DMS 273 (cell line): ENCODE data around the gene POC1A.
"Not testable (repeated sequence)": the region's sequence is repeated elsewhere in the genome, so short reads cannot be mapped to it uniquely, and the experiment has no call there.

Experiments
- DNase-seq: peaks from one replicate; lab custom pipeline; 2025; ENCODE audit not compliant: unreplicated experiment; lab: John Stamatoyannopoulos, UW

POC1A gene

DNA sequence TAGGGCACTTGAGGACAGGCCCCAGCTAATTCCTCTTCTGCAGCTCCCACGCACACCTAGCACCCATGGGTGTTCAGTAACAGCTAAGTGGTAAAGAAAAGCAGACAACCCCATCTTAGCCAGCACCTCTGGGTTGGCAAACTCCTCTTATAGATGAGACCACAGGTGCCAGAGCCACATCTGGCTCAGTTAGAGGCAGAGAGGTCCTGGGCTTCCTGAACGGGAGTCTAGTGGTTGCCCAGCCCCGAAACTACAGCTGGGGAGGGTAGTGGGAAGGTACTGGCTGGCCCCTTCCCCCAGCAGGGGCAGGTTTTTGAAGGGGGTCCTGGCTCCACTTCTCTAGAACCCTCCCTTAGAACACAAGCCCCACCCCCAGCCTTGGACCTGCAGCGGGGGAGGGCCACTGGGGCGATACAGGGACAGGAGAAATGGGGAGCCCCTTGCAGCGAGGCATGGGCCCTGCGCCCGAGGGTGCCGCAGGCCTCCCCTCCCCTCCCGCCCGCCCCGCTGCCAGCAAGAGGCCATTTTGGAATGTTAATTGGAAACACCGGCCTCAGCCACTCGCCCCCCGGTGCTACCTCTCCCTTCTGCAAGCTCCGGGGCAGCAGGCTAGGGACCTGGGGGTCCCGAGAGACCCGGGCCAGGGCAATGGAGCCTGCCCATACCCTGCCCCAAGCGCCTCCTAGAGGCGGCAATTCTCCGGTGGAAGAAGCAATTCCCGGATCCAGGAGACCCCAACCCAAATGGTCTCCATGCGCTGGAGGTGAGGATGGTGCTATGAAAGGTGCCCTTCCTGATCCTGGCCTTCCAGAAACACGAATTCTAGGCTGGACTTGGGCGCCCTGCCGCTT lies 99.3 kb downstream of the POC1A start:
- no peak for DNase-seq

DNA sequence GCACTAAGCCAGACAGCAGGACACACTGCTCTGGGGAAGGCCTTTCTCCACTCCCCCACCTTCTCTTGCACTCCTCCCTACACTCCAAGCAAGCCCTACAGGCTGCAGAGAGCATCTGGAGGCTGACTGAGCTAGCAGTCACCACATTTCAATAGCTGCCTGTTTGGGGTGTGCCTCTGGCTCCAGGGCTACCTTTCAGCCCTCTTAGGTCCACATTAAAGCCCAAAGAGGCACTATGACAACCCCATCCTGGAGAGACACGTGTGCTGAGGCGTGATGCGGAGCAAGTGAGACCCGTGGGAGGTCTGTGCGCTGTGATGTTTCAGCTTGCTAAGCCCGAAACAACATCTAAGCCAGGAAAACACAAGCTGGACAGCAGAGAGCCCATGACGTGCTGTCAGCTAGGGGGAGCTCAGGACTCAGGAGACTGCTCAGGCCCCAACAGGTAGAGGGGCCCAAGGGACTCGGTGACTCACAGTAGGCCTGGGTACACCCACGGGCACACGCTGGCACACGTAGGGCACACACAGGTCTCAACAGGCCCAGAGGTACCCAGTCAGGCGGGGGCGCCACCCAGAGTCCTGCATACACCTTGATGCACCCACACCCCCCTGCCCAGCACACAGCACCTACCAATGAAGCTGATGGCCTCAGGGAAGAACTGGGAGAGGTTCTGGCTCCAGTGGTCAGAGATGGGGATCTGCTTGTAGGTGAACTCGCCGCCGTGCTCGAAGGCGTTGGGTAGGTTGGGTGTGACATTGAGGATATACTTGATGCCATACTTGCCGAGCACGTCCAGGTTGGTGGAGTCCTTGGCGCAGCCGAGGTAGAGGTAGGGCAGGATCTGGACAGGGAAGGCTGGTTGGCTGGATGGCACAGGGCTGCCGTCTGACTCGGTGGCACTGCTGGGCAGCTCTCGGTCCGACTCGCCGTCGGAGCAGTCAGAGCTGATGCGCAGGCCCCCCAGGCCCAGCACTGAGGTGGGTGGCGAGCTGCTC lies 100.6 kb downstream of the POC1A start:
- no peak for DNase-seq

DNA sequence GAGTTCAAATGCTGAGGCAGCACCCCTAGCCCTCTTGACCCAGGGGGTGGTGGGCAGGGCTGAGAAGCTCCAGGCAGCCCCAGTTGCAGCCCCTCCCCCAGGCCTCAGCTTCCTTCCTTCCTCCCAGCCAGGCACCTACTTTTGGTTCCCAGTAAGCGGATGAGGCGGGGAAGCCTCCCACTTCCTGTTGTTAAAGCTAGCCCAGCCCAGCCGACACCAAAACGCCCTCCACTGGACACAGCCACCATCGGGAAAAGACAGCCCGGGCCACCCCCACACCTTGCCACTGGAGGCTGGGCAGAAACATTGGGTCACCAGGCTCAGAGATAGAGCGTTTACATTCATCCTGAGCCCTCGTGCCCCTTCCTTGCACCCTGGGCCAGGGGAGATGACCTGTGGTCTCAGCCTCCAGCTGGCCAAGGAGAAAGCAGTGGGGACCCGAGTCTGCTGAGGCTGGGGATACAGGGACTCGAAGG lies 101.4 kb downstream of the POC1A start:
- DNase-seq = no peak

DNA sequence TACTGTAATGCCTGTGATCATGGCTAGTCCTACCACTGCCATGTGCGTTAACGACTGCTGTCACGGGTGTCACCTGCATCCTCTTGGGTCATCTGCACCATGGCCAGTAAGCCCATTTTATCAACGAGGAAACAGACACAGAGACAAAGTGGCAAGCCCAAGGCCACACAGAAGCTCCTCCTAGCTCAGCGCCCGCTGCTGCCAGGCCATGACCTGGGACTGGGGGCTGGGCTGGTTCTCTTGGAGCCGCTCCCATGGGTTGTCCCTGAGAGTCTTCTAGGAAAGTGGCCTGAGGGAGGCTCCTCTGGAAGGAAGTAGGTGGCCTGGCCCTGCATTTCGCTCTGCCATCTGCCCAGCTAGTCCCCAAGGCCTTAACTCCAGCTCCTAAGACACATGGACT lies 102.8 kb downstream of the POC1A start:
- DNase-seq = no peak

DNA sequence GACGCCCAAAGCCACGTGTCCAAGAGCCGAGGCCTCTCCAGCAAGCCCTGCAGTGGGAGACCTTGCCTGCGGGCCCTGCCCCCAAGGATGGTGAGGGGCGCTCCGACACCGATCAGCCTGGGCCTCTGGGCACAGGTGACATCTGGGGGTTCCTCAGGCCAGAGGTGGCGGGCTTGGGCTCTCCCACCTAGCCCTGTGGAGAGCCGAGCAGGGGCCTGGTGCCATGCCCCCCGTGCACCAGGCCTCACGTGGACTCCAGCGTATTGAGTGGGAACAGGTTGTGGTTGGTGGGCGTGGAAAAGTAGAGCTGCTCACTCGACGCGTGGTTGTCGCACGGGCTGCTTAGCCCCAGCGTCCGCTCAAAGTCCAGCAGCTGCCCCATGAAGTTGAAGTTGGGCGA lies 103.7 kb downstream of the POC1A start:
- no peak for DNase-seq

DNA sequence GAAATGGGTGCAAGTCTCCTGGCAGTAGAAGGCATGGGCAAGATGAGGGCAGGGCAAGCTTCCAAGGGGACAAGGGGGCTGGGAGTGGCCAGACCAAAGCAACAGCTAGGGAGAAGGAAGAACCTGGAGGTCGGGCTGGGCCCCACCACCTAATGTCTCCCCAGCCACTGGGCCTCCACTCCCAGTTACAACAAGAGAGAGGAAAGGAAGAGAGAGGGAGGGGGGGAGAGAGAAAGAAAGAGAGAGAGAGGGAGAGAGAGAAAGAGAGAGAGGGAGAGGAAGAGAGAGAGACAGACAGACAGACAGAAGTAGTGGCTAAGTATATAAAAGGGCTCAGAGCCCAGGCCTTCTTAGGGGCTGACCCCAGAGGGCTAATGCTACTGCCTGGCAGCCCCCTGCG lies 104.7 kb downstream of the POC1A start:
- DNase-seq = no peak

DNA sequence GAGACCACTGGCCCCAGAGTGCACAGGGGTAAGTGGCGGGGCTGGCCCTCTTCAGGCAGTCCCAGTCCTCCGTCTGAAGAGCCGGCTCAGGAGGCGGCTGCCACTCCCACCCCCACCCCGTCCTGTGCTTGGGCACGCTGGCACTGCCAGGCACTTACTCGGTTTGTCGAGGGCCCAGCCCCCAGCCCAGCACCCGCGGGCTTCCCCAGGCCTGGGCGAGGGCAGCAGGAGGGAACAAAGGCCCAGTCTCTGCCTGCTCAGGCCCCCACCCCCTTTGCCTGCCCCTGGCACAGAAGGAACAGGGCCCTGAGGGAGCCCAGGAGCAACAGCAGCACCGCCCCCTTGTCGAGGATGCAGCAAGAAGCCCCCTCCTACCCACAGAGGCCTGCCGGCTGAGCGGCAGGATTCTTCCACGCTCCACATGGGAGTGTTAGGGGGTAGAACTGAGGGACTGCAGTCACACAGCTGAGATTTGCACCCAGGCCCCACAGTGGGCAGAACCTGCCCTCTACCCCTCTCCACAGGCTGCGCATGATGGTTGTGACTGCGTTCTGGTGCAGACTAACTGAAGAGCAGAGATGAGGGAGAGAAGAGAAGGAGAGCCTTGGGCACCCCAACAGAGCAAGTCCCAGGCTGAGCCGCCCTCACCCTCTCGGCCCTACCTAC lies 106.8 kb downstream of the POC1A start:
- DNase-seq = no peak

DNA sequence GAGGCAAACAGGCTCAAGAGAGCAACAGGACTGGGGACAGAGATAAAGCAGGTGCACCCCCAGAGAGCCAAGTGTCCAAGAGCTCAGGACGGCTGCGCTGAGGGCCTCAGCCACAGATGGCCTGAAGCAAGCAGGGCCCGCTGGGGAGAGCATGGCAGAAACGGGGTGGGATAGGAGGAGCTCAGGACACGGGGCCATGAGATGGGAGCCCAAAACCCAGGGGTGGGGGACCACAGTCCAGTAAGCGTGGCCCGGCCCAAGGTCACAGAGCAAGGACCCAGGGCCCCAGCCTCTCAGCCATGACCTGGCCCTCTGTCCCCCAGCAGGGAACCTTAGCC lies 107.4 kb downstream of the POC1A start:
- DNase-seq = no peak

DNA sequence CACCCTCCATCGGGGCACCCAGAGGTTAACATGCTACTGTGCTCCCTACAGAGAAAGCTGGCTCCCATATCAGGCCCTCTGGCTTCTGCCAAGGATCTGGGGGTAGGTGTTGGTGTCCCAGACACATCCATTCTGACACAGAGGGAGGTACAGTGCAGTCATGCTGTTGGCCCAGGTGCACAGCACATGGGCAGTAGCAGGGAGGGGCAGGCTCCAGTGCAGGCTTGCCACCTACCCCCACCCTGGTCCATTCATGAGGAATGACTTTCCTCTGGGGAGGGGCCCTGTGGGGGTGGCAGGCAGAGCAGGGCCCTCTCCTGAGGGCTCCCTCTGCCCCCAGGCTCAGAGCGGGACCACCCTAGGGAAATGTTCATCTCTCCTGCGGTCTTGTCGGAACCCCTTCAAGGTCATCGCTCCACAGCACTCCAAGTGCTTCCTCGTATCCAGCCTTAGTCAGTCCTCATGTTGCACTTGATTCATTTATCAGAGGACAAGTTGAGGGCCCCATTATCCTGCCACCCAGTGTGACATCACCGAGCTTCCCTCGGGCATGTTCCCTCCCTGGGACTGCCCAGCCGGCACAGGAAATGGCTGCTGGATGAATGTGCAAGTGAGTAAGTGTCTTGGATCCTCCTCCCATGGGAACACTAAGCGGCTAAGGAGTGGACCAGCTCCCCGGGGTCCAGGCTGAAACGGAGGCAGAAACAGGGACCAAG lies 107.9 kb downstream of the POC1A start:
- DNase-seq = no peak

DNA sequence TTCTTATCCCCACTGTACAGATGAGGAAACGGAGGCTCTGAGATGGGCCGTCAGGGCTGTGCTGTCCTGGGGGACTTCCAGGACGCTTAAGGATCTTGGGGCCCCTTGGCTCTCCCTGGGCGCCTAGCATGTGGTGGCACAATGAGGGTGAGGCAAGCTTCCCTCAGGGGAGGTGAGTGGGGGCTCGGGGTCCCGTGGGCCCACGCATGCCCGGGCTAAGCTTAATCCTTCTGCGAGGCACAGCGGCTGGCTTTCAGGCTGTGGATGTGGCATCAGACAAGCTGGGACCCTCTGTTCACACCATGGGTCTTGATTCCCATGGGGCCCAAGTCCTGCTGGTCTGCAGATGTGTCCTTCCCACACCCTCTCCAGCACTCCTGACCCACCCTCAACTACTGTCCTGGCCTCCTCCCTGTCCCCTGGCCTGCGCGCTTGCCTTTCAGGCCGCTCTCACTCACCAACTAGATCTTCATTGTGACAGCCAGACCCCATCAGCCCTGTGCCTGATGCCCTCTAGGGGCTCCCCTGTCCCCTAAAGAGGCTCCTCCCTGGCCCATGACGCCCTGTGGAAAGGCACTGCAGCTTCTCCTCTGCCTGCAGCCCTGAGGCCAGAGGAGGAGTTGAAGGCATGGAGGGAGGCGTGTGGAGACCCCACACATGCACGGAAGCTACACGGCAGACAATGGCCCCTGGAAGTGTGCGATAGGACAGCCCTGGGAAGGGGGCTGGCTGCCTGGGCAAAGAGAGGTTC lies 109.2 kb downstream of the POC1A start:
- DNase-seq = no peak

DNA sequence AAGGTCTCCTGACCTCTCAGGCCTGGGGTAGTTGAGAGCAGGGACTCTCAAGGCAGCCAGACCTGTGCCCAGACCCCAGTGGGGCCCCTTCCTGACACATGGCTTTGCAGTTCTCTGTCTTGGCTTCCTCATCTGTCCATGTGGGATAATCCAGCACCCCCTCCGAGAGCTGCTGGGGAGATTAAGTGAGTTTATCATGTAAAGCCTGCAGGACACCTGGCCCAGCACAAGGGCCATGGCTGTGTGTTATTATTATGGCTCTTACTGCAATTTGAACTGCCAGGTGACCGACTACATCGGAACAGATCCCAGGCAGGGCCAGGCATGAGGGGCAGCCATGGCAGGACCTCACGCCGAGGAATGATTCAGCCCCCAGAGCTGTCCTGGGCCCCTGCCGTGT lies 110.5 kb downstream of the POC1A start:
- peak; percentile 38 for DNase-seq

DNA sequence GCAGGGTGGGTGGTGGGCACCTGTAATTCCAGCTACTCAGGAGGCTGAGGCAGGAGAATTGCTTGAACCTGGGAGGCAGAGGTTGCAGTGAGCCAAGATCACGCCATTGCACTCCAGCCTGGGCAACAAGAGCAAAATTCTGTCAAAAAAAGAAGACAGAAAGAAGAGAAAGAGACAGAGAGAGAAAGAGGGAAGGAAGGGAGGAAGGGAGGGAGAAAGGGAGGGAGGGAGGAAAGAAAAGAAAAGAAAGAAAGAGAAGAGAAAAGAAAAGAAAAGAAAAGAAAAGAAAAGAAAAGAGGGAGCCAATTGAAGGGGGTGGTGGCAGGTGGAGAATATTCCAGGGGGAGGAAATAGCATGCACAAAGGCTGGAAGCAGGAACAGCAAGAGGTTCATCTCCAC lies 111.2 kb downstream of the POC1A start:
- not testable (repeated sequence) for DNase-seq

DNA sequence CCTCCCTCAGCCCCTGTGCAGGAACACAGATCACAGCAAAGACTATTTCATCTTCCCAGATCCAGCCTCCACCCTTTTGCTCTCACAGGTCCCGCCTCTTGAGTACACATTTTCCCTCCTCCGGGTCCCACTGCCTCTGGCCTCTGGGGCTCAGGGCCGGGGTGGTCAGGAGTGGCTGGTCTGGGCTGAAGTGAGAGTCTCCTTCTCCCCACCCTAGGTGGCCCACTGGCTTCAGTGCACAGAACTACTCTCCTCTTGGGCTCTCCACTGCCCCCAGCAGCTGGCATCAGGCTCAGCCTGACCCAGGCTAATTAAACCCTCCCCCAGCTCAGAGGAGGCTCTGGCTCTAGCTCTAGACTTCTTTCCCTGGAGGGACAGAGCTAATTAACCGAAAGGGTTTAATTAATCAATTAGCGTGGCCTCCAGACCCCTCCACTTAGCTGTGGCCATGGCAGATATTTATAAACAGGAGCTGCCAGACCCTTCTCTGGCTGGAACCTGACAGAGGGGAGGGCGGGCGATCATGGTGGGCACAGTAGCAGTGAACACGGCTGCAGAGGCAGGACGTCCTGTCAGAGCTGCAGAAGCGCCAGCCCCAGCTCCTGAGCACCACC lies 113.0 kb downstream of the POC1A start:
- peak; percentile 62 for DNase-seq

DNA sequence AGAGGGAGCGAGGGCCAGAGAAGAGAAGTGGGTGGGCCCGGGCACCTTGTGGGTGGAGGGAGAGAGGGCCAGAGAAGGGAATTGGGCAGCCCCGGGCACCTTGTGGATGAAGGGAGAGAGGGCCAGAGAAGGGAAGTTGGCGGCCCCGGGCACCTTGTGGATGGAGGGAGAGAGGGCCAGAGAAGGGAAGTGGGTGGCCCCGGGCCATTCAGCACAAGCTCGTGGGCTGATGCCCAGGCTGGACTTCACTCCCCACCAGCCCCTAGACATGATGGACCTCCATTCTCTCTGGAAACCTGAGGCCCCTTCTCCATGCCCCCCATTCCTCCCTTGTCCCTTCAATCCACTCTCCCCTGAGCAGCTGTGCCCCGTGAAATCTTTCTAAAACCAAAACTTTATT lies 113.6 kb downstream of the POC1A start:
- no peak for DNase-seq

DNA sequence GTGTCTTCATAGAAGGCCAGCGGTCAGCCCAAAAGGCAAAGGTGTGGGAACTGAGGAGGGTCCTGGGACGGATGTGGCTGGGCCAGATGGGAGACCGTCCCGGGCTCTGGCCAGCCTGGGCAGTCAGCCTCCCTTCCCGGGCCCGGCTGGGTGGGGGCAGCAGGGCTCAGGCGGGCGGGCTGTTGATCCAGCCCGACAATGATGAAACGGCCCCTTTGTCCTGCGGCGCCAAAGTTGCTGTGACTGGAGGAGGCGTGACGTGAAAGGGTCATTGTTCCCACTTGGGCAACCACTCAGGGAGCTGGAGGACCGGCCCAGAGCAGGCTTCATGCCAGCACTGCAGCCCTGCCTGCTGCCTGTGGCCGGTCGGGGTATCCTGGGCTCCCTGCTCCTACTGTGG lies 114.4 kb downstream of the POC1A start:
- DNase-seq = no peak

DNA sequence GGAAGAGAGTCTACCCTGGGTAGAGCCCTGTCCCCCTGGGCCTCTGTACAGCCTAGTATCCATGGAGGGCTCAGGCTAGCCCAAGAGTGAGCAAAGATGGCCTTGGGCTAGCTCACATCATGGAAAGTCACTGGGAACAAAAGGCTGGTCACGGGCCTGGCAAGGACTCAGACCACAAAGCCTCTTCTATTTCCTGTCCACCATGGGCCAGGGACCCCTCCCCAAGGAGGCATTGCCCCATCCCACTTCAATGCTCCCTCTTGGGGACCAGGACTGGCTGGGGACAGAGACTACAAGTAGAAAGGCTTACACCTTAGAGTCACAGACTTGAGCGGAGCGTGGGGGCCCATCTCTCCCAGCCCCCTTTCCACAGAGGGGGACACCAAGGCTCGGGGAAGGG lies 114.8 kb downstream of the POC1A start:
- DNase-seq = no peak

DNA sequence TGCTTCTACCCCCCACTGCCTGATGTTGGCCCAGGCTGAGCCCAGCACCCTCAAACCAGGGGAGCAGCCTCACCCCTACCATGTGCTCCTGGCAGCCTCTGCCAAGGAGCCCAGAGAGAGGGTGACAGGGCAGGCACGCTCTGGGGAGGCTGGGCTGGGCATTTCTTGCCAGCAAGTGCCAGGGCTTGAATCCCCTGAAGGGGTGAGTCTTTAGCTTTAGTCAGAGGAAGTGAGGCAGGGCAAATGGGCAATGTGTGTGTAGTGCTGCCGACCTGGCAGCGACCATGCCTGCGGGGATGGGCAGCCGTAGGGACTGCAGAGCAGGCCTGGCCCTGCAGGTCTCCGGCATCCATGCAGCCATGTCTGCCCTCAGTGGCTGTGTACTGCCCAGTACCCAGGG lies 116.0 kb downstream of the POC1A start:
- no peak for DNase-seq

DNA sequence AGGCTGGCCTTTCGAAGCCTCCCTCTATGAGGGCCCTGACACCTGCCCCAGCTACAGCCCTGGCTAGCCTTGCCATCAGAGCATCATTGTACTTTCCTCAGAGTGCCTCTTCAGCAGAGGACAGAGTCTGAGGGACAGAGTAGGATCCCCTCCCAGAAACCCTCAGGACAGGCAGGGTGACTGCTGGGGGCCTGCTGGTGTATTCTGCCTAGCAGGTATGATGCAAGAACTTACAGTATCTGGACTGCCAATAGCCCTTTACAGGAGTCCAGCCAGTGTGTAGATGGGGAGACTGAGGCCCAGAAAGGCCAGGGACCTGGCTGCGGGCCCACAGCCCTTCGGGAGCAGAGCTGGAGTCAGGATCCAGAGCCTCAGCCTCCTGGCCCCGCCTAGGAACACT lies 116.9 kb downstream of the POC1A start:
- no peak for DNase-seq

DNA sequence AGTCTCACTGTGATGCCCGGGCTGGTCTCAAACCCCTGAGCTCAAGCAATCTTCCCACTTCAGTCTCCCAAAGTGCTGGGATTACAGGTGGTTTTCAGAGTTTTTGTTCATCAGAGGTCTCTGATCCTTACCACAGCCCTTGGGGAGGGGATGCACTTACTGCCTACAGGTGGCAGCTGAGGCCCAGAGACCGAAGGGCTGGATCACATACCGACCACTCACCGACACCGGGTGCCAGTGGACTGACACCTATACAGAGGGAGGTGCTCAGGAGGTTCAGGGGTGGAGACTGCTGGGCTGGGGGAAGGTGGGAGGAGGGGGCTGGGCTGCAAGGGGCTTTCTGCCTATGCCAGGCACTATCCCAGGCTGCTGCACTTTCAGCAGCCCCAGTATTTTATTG lies 117.4 kb downstream of the POC1A start:
- DNase-seq = no peak

DNA sequence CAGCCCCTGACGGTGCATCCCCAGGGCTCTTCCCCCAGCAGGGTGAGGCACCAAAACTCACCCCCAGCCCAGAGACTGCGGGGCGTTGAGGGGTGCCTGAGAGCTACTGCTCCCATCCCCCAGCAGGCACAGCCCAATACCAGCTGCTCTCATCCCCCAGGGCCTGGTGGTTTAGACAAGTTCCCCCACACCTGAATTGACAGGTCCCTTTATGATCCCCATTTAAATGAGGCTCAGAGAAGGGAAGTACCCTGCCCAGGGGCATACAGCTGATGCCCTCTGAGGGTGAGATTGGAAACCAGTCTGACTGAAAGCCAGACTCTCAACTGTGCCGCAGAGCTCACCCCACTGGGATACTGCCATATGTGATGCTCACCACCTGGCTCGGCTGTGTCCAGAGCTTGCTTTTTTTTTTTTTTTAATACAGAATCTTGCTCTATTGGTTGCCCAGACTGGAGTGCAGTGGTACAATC lies 118.0 kb downstream of the POC1A start:
- peak; percentile 61 for DNase-seq
